ENCODE data around the gene RORC.
A peak's percentile ranks its signal among the peaks of the same experiment; 100 is the strongest.
"Not testable (repeated sequence)": the region's sequence is repeated elsewhere in the genome, so short reads cannot be mapped to it uniquely, and the experiment has no call there.

Gene RORC

DNA sequence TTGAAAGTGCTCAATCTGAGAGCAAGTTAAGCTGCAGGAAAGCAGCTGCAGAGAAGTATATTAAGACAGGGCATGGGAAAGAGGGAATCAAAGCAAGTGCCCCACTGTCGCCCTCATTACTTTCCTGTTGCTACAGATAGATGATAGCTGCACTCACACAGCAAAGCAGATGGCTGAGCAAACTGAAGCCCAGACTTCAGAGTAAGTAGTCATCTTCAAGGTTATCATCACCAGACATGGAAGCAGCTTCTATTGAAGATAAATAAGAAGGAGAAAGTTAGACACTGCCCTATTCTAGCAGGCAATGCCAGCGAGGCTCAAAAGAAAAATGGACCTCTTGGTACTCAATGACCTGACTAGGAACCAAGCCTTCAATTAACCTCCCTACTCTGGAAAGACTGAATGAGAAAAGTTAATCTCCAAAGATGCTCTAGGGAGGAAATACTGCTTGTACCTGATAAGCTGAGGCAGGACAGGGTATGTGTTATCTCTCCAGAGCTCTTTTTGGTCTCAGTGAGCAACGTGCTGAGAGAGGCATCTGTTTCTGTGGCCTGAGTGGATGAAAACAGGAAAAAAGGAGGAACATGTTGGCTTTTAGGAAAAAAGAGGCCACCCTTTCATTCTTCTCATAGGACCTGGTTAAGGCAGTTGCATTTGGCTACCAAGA, 57.2 kb downstream of the RORC start:
- DNase-seq, result no peak

DNA sequence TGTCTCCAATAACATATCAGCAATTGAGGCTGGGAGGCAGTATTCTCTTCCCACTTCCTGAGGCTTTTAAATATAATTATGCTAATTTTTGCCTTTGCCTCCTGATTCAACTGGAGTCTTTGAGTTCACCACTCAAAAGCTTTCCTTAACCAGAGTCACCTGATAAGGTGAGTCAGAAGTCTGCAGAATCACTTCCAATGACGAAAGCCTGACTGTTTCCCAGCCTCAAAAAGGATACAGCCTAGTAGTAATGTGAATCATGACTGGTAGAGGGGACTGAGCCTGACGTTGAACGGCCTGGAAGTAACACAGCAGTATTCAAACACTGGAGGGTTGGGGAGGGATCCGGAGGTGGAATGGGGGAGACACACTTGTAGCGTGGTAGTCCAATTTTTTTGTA, 57.9 kb downstream of the RORC start:
- DNase-seq, result no peak

GRCh38 chr1:151769270-151769669, 62.3 kb downstream of the RORC start:
- DNase-seq, result not testable (repeated sequence)

GRCh38 chr1:151768351-151769066, 63.1 kb downstream of the RORC start:
- DNase-seq, result not testable (repeated sequence)

DNA sequence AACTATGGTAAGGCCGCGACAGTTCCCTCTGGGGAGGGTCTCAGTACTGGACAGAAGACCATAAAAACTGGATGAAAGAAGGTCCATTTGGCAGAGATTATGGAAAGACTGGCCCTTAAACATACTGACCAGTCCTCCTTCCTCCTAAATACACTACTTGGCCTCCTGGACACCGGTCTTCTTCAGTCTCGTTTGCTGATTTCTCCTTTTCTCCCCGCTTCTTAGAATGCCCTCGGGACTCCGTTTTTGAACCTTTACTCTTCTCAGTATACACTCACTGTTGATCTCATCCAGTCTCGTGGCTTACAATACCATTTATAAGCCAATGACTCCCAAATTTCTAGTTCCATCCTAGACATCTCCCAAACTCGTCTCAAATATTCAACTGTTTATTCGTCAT, 67.6 kb downstream of the RORC start:
- peak in 1 of 14 donors; percentile 18 for DNase-seq

DNA sequence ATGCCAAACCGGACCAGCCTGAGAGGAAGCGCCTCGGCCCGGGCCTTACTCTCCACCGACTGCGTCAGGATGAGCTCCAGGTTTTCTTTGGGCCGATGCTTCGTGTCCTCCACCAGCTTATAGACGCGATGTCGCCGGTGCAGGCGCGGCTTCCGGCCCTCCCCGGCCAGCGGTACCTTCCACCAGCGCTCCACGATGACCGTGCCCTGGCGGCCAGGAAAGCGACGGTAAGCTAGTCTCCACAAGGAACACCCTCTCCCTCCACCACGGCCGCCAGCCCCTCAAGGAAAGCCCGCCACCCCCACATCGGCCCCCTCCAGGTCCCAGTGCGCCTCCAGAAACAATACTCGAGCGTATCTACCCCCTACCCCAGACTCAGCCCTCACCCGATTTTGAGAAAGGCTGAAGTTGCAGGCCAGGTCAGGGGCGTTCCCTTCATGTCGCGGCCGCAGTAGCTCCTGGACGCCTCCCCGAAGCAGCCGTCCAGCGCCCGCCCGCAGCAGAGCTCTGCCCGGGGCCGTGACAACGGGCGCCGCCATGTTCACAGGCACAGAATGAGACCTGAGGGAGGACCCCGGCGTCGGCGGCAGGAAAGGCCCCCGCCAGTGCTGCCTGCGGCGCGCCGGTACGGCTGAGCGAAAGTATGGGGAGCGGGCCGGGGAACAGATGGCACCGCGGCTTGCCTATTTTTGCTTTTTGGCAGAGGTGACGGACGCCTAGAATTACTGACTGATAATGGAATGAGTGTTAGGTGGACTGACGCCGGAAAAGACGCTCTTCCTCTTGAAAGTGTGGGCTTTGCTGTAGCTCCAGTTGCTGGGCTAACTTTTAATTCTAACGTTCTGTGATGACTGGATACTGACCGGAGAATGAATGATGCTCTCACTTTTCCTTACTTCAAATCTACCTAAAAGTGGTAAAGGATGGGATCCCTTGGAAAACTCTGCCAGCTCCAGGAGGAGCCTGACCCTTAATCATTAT, 68.4 kb downstream of the RORC start, which contains the start of gene MRPL9:
MRPL9 (minus strand) TSS at position 556 of the 981 bp plus-strand sequence; CDS start at position 539, 17 bp downstream.
- DNase-seq, result peak; percentile 16 to 84 (median 66)

- no peak for DNase-seq
Observed at GRCh38 chr1:151760597-151761385, 70.8 kb downstream of the RORC start.

DNA sequence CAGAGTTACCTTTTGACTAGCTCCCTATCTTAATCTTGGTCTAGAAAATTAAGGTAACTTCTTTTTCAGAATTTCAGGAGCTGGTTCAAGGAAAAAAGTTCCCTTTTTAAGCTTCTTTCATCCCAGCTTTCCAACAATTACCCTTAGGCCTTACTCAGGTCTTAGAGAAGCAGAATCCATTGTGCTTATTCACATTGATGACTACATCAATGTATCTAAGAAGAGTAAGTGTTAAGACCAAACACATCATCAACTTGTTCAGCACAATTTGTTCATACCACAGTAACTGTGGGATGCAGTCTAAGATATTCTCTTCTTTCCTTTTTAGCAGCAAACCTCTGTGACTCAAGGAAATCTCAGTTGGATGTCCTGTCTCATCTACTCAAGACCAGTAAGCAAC, 72.4 kb downstream of the RORC start:
- no peak for DNase-seq

GRCh38 chr1:151756291-151756690, 75.3 kb downstream of the RORC start:
- DNase-seq, result no peak

Data from C1 segment of cervical spinal cord (tissue), 14 donors.